GM21367 (cell line): Measurements from ENCODE around the gene SYNCRIP.
A peak's percentile ranks its signal among the peaks of the same experiment; 100 is the strongest.
"Not testable (repeated sequence)": the region's sequence is repeated elsewhere in the genome, so short reads cannot be mapped to it uniquely, and the experiment has no call there.

Experiments
- ATAC-seq: cut with Tn5 transposase; IDR thresholded peaks from one replicate; pipeline ENCODE4 v1.9.1; 2021; ENCODE audit not compliant: unreplicated experiment

The SYNCRIP gene

DNA sequence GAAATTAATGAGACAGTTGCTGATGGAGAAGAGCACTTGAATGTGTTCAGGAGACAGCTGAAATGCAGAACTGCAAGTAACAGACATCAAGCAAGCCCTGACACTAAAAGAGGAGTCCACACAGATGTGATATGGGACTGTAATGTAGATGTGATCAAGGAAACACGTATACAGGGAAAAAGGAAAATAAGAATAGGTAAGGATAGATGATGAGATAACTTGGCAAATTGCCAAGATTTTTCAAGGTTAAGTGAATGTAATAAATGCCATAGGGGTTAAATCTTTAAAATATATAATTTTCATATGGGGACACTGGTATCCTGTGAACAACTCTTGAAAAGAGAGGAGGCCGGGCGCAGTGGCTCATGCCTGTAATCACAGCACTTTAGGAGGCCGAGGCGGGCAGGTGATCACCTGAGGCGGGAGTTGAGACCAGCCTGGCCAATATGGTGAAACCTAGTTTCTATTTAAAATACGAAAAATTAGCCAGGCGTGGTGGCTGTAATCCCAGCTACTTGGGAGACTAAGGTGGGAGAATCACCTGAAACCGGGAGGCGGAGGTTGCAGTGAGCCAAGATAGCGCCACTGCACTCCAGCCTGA lies 41.9 kb downstream of the SYNCRIP start:
- no peak for ATAC-seq

DNA sequence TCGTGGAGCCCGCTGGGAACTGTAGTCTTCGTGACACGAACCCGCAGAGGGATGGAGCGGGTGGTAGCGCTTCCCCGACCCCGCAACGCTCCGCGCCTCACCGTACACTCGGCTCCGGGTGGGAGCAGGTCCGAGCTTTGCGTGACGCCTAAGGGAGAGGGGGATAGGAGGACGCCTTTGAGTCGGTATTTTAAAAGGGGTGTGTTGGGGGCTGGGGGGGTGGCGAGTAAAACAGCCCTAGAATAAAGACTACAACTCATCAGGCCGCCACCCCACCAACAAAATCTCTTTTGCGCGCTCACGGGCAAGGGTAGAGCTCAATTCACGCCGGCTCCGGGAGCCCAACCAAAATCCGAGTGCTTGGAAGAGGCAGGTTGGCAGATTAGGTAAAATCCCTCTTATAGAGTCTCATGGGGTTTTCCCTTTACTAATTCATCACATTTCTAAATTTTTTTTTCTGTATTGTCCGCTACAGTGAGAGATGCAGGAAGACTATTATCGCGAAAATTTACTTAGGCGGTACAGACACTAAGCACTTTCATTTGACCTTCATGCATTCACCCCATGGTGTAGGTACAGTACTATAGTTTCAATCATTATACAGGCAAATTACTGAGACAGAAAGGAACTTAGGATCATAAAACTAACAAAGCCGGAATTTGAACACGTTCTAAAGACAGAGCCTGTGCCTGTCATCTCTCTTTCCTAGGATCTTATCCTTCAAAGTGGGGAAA lies 48.3 kb downstream of the SYNCRIP start:
- peak; percentile 2 for ATAC-seq

DNA sequence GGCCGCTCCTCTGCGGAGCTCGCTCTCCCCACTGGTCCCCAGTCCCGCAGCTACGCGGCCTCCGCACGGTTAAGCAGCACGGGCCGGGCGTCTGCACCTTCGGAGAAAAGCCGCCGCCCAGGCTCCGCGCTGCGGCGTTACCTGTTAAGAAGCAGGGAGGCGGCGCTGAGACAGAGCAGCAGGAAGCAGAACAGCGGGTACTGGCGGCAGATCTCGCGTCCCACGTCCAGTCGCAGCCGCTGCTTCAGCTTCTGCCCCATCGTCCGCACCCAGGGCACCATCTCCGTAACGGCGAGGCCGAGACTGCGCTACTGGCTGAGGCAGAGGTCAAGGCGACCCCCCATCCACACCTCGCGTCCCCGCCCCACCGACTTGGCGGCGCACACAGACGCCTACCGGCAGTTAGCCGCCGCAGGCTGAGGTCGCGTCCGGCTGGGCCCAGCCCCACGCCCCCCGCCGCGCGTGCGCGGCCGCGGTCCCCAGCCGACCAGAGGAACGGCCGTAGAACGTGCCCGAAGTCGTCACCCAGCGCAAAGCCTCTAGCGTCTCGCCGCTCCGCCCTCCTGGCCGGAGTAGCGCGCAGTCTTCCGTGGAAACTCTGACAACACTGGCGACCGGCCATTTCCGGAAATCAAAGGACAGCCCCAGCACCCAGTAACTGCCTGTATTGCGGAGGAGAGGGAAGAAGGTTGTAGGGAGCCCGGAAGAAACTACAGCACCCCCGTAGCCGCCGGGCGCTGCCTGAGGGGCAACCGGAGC lies 49.1 kb downstream of the SYNCRIP start, which contains the start of gene SNX14:
TSS of gene SNX14 (minus strand) at position 421 of the 759 bp plus-strand sequence. CDS start at position 281, 140 bp downstream.
- ATAC-seq, result peak; percentile 90

DNA sequence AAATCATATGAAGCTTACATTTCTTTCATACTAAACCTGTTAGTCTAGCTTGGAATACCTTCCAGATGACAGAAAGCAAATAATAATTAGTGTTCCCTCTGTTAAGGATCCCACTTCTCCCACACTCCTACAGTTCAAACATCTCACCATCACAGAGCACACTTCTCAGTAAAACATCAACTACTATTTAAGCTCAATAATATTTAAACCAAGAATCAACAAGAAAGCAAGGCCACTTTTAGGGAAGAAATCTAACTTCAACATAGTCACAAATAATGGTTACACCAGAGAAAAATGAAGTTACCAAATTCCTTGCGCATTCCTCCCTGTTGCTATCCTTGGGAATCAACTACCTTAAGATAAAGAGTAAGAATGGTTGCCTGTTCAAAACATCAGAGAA lies 50.7 kb downstream of the SYNCRIP start:
- ATAC-seq, result no peak

DNA sequence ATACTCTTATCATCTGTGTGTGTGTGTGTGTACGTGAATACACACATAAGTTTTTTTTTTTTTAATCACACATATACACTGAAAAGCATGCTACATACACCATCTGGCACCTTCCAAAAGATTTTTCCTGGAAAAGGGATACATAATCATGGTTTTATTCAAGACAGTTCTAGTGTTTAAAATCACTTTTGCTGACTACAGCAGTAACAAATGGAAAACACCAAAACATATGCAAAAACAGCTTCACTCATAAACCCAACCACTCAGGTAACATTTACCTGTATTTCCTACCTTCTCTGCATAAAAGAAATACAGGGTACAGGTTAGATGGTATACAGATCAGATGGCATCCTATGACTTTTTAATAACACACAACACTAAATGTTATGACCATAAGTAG lies 51.5 kb downstream of the SYNCRIP start:
- no peak for ATAC-seq

DNA sequence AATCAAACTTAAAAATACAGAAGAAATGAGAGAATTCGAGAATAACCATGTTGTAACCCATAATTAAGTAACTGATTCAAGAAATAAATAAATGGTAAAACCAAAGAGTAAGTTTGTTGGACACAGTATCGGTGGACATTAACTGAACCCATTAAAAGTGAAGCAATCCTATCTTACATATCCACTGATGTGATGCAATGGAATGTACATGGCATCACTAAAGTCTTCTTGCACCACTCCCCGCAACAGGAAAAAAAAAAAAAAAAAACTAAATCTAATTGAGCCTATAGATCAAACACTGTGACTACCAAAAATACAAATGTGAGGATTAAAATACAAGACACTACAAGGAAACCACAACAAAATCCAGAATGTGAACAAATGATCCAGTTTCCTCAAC lies 56.9 kb downstream of the SYNCRIP start:
- ATAC-seq, result no peak

DNA sequence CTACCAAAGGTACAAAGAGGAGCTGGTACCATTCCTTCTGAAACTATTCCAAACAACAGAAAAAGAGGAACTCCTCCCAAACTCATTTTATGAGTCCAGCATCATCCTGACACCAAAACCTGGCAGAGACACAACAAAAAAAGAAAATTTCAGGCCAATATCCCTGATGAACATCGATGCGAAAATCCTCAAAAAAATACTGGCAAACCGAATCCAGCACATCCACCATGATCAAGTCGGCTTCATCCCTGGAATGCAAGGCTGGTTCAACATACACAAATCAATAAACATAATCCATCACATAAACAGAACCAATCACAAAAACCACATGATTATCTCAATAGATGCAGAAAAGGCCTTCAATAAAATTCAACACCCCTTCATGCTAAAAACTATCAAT lies 59.9 kb downstream of the SYNCRIP start:
- ATAC-seq, result not testable (repeated sequence)

DNA sequence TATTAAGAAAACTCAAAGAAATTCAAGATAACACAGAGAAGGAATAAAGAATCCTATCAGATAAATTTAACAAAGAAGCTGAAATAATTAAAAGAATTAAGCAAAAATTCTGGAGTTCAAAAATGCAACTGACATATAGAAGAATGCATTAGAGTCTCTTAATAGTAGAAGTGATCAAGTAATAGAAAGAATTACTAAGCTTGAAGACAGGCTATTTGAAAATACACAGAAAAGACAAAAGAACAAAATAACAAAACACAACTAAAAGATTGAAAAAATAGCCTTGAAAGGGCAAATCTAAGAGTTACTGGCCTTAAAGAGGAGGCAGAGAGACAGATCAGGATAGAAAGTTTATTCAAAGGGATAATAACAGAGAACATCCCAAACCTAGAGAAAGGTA lies 61.1 kb downstream of the SYNCRIP start:
- ATAC-seq, result no peak

DNA sequence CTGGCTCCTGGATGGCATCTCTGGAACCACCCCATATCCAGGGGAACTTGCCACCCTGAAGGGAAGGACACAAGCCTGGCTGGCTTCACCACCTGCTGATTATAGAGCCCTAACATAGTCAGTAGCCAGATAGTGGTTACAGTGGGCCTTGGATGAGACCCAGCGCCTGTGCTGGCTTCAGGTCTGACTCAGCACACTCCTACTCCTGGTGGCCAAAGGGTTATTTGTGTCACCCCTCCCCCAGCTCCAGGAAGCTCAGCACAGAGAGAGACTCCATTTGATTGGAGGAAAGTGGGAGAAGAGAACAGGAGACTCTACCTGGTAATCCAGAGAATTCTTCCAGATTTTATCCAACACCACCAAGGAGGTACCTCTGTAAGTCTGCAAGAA lies 61.8 kb downstream of the SYNCRIP start:
- ATAC-seq, result peak; percentile 79

DNA sequence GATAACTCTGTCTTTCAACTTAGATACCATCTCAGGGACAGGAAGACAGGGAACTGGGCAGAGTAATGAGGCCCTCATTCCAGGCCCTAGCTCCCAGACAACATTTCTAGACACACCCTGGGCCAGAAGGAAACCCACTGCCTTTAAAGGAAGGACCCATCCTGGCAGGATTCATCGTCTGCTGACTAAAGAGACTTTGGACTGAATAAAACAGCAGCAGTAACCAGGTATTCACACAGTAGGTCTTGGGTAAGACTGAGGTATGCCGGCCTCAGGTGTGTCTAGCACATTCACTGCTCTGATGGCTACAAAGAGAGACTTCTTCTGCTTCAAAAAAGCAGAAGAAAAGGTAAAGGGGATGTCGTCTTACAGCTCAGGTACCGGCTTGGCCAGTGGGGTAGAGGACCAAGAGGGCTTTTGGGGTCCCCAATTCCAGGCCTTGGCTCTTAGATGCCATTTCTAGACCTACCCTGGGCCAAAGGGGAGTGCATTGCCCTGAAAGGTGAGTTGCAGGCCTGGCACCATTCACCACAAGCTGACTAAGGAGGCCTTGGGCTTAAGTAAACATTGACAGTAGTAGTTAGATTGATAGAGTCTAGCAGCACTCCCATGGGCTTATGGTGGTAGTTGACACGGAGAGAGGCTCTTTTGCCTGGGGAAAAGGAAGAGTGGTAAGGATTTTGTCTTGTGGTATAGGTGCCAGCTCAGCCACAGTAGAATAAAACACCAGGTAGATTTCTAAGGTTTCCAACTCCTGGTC lies 62.4 kb downstream of the SYNCRIP start:
- ATAC-seq, result peak; percentile 19

DNA sequence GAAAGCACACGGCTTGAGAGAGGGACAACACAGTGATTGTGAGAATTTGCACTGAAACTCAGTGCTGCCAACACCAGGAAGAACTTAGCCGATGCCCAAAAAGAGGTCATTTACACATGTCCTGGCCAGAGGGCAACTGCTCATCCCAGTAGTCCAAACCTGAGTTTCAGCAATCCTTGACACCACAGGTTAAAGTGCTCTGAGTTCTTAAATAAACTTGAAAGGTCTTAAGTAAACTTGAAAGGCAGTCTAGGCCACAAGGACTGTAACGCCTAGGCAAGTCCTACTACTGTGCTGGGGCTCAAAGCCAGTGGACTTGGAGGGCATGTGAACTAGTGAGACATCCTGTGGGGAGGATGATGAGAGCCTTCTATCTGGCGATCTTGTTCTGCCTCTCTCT lies 63.1 kb downstream of the SYNCRIP start:
- ATAC-seq, result no peak

DNA sequence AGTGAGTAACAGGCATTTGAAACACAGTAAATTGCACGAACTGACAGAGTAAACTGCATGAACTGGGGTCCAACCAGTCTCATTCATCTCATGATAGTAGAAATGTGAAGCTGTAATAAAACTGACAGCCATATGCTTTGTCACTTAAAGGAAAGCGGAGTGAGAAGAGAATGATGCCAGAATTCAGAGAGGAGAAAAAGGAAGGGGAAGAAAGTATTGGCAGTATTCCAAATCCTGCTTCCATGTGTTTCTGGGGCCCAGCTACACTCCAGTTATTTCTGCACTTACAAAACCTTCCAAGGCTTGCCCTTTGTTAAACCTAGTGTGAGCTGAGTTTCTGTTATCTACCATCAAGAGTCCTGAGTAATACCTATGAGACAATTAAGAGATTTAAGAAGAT lies 66.2 kb downstream of the SYNCRIP start:
- ATAC-seq, result no peak

DNA sequence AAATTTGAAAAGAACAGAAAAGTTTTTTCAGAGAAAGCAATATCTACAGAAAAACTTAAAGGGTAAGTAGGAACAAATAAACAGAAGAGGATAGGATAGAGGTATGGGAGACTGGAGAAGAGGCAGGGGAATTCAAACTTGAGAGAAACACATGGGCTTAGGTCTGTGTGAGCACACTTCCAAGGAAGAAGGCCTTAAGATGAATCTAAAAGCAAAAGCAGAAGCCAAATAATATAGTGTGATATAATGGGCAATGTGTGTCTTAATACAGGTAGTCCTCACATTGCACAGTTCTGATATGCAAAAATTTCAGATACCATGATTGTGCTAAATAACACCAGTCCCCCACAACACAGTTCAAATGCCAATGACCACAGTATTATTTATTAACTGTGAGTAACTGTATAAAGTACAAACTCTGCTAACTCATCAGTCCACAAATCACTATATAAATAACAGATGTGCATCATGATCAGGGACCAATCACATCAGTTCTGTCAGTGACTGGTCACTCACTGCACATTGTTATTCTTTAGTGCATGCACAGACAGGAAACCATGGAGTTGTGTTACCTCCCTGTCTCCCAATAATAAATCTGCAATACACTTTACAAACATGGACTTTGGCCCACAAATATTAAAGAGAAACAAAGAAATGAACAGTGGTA lies 67.6 kb downstream of the SYNCRIP start:
- no peak for ATAC-seq

DNA sequence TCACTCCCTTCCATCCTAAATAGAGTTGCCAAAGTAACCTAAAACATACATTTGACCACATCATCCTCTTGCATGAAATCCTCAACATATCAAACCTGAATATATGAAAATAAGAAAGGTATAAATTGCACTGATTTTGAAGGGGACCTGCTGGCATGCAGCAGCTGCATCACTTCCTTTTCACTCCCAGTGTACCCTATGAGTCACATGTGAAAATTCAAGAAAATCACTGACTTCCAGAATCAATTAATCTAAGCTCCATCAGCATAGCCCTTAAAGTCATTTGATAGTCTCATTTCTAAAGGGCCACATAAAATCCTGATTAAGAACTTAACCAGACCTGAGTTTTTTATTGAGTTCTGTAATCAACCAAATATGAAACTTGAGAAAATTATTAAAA lies 73.4 kb downstream of the SYNCRIP start:
- no peak for ATAC-seq

DNA sequence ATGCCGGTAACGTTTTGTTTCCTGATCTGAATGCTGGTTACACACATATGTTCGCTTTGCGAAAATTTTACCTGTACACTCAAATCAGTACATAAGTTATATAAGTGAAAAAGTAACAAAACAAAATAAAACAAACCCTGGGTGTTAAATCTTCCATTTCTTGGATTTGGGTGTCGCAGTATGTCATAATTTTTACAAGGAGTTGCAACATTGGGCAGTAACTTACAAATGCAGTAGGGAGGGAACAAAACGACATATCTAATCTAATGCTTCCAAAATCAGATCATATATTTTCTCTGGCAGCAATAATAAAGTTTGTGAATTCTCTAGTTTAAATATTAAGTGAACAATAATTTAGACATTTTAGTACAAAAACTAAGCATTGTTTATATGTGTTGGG lies 74.3 kb downstream of the SYNCRIP start:
- ATAC-seq, result no peak

DNA sequence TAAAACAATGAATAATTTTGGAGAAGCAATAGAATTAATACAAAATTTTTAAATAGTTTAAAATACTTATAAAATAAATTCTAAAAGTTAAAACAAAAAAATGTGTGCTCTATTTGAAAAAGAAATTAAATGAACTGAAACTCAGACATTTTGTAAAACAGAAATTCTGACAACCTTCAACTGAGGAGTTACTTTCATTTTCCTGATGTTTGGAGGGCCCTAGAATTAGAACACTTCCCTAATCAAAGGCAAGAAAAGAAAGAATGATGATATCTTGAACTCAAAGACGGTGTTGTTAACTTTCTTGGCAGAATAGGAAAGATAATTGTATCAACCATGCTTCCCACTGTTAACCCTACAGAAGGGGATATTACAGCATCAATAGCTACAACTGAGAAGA lies 77.0 kb downstream of the SYNCRIP start:
- no peak for ATAC-seq

DNA sequence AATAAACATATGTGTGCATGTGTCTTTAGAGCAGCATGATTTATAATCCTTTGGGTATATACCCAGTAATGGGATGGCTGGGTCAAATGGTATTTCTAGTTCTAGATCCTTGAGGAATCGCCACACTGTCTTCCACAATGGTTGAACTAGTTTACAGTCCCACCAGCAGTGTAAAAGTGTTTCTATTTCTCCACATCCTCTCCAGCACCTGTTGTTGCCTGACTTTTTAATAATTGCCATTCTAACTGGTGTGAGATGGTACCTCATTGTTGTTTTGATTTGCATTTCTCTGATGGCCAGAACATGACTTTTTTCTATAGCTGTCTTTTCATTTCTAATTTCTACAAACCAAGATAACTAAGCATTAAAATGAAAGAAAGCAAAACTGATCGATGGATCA lies 78.5 kb downstream of the SYNCRIP start:
- ATAC-seq, result not testable (repeated sequence)
